HG03039 (cell line): ENCODE results near the gene TLR9.

Source experiments
- ATAC-seq: cut with Tn5 transposase; IDR thresholded peaks from one replicate; pipeline ENCODE4 v1.9.1; 2021; ENCODE audit warnings: mild to moderate bottlenecking, moderate library complexity; ENCODE audit not compliant: unreplicated experiment

The TLR9 gene

GRCh38 chr3:52232279-52233107, 7.0 kb upstream of the TLR9 start:
- ATAC-seq, result no peak

- ATAC-seq, result peak; percentile 41
Observed at GRCh38 chr3:52231502-52232278, 6.2 kb upstream of the TLR9 start.

- ATAC-seq, result no peak
Observed at GRCh38 chr3:52230889-52231499, 5.5 kb upstream of the TLR9 start.

GRCh38 chr3:52230461-52230860, 5.0 kb upstream of the TLR9 start:
- no peak for ATAC-seq

GRCh38 chr3:52229656-52230055, 4.2 kb upstream of the TLR9 start:
- no peak for ATAC-seq

- no peak for ATAC-seq
Observed at GRCh38 chr3:52228751-52229291, 3.4 kb upstream of the TLR9 start.

- ATAC-seq, result no peak
Observed at GRCh38 chr3:52228266-52228665, 2.8 kb upstream of the TLR9 start.

GRCh38 chr3:52227766-52228165, 2.3 kb upstream of the TLR9 start:
- no peak for ATAC-seq

GRCh38 chr3:52227117-52227516, 1.7 kb upstream of the TLR9 start:
- ATAC-seq, result no peak

- ATAC-seq, result peak; percentile 7
Observed at GRCh38 chr3:52226229-52226817, 878 bp upstream of the TLR9 start.

- ATAC-seq, result no peak
Observed at GRCh38 chr3:52223449-52224408, 1.7 kb downstream of the TLR9 start.

GRCh38 chr3:52222319-52223221, 2.9 kb downstream of the TLR9 start:
- ATAC-seq, result no peak

- ATAC-seq, result no peak
Observed at GRCh38 chr3:52221563-52222318, 3.7 kb downstream of the TLR9 start.

GRCh38 chr3:52221141-52221562, 4.3 kb downstream of the TLR9 start:
- no peak for ATAC-seq

- no peak for ATAC-seq
Observed at GRCh38 chr3:52220380-52221026, 4.9 kb downstream of the TLR9 start.

GRCh38 chr3:52218937-52219650, 6.4 kb downstream of the TLR9 start:
- no peak for ATAC-seq

- ATAC-seq, result no peak
Observed at GRCh38 chr3:52218454-52218853, 7.0 kb downstream of the TLR9 start.
